ENCODE measurements around the gene SNX9.

DNA sequence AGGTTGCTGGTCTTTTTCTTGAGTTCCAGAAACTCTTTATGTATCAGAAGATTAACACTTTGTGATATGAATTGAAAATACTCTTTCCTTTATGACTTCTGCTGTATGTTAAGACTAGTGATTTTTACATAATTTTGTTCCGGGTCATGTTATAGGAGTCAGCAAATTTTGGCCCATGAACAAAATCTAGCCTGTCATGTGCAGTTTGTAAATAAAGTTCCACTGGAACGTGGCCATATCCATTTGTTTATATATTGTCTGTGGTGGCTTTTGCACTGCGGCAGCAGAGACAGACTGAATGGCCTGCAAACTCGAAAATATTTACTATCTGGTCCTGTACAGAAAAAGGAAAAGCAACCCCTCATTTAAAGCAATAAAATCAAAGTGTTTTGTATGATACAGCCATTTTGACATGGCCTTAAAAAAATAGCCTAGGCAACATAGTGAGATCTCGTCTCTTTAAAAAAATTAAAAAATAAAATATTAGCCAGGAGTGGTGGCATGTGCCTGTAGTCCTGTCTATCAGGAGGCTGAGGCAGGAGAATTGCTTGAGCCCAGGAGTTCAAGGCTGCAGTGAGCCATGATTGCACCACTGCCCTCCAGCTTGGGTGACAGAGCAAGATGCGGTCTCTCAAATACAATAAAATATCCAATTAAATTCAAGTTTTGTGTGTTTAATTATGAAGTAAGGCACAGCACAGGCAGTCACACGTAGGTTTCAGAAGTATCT lies 36.9 kb downstream of the SNX9 start:
- TF ChIP-seq ZNF121 (tag by site-specific recombination; IDR thresholded peaks at IDR 0.05) (no peak), ZNF221 (tag by site-specific recombination; IDR thresholded peaks at IDR 0.05; ENCODE audit: borderline replicate concordance) (no peak), ZNF701 (tag by site-specific recombination; IDR thresholded peaks at IDR 0.05) (no peak), ZNF155 (tag by site-specific recombination; IDR thresholded peaks at IDR 0.05) (no peak), GLI4 (tag by site-specific recombination; IDR thresholded peaks at IDR 0.05) (no peak), ZNF549 (tag by site-specific recombination; IDR thresholded peaks at IDR 0.05) (no peak)
- TF ChIP-seq, protein P1, sequence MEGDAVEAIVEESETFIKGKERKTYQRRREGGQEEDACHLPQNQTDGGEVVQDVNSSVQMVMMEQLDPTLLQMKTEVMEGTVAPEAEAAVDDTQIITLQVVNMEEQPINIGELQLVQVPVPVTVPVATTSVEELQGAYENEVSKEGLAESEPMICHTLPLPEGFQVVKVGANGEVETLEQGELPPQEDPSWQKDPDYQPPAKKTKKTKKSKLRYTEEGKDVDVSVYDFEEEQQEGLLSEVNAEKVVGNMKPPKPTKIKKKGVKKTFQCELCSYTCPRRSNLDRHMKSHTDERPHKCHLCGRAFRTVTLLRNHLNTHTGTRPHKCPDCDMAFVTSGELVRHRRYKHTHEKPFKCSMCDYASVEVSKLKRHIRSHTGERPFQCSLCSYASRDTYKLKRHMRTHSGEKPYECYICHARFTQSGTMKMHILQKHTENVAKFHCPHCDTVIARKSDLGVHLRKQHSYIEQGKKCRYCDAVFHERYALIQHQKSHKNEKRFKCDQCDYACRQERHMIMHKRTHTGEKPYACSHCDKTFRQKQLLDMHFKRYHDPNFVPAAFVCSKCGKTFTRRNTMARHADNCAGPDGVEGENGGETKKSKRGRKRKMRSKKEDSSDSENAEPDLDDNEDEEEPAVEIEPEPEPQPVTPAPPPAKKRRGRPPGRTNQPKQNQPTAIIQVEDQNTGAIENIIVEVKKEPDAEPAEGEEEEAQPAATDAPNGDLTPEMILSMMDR (tag by site-specific recombination; IDR thresholded peaks at IDR 0.05): no peak
- TF ChIP-seq, protein P2, sequence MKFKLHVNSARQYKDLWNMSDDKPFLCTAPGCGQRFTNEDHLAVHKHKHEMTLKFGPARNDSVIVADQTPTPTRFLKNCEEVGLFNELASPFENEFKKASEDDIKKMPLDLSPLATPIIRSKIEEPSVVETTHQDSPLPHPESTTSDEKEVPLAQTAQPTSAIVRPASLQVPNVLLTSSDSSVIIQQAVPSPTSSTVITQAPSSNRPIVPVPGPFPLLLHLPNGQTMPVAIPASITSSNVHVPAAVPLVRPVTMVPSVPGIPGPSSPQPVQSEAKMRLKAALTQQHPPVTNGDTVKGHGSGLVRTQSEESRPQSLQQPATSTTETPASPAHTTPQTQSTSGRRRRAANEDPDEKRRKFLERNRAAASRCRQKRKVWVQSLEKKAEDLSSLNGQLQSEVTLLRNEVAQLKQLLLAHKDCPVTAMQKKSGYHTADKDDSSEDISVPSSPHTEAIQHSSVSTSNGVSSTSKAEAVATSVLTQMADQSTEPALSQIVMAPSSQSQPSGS (tag by site-specific recombination; IDR thresholded peaks at IDR 0.05; ENCODE audit: low read depth): no peak
- TF ChIP-seq, protein P3, sequence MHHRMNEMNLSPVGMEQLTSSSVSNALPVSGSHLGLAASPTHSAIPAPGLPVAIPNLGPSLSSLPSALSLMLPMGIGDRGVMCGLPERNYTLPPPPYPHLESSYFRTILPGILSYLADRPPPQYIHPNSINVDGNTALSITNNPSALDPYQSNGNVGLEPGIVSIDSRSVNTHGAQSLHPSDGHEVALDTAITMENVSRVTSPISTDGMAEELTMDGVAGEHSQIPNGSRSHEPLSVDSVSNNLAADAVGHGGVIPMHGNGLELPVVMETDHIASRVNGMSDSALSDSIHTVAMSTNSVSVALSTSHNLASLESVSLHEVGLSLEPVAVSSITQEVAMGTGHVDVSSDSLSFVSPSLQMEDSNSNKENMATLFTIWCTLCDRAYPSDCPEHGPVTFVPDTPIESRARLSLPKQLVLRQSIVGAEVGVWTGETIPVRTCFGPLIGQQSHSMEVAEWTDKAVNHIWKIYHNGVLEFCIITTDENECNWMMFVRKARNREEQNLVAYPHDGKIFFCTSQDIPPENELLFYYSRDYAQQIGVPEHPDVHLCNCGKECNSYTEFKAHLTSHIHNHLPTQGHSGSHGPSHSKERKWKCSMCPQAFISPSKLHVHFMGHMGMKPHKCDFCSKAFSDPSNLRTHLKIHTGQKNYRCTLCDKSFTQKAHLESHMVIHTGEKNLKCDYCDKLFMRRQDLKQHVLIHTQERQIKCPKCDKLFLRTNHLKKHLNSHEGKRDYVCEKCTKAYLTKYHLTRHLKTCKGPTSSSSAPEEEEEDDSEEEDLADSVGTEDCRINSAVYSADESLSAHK (tag by site-specific recombination; IDR thresholded peaks at IDR 0.05): no peak
- TF ChIP-seq, protein P4, sequence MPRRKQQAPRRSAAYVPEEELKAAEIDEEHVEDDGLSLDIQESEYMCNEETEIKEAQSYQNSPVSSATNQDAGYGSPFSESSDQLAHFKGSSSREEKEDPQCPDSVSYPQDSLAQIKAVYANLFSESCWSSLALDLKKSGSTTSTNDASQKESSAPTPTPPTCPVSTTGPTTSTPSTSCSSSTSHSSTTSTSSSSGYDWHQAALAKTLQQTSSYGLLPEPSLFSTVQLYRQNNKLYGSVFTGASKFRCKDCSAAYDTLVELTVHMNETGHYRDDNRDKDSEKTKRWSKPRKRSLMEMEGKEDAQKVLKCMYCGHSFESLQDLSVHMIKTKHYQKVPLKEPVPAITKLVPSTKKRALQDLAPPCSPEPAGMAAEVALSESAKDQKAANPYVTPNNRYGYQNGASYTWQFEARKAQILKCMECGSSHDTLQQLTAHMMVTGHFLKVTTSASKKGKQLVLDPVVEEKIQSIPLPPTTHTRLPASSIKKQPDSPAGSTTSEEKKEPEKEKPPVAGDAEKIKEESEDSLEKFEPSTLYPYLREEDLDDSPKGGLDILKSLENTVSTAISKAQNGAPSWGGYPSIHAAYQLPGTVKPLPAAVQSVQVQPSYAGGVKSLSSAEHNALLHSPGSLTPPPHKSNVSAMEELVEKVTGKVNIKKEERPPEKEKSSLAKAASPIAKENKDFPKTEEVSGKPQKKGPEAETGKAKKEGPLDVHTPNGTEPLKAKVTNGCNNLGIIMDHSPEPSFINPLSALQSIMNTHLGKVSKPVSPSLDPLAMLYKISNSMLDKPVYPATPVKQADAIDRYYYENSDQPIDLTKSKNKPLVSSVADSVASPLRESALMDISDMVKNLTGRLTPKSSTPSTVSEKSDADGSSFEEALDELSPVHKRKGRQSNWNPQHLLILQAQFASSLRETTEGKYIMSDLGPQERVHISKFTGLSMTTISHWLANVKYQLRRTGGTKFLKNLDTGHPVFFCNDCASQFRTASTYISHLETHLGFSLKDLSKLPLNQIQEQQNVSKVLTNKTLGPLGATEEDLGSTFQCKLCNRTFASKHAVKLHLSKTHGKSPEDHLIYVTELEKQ (tag by site-specific recombination; IDR thresholded peaks at IDR 0.05; ENCODE audit: borderline replicate concordance): no peak
- TF ChIP-seq, protein P5, sequence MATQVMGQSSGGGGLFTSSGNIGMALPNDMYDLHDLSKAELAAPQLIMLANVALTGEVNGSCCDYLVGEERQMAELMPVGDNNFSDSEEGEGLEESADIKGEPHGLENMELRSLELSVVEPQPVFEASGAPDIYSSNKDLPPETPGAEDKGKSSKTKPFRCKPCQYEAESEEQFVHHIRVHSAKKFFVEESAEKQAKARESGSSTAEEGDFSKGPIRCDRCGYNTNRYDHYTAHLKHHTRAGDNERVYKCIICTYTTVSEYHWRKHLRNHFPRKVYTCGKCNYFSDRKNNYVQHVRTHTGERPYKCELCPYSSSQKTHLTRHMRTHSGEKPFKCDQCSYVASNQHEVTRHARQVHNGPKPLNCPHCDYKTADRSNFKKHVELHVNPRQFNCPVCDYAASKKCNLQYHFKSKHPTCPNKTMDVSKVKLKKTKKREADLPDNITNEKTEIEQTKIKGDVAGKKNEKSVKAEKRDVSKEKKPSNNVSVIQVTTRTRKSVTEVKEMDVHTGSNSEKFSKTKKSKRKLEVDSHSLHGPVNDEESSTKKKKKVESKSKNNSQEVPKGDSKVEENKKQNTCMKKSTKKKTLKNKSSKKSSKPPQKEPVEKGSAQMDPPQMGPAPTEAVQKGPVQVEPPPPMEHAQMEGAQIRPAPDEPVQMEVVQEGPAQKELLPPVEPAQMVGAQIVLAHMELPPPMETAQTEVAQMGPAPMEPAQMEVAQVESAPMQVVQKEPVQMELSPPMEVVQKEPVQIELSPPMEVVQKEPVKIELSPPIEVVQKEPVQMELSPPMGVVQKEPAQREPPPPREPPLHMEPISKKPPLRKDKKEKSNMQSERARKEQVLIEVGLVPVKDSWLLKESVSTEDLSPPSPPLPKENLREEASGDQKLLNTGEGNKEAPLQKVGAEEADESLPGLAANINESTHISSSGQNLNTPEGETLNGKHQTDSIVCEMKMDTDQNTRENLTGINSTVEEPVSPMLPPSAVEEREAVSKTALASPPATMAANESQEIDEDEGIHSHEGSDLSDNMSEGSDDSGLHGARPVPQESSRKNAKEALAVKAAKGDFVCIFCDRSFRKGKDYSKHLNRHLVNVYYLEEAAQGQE (tag by site-specific recombination; IDR thresholded peaks at IDR 0.05): no peak

Data from HEK293 (cell line).